CD4-positive, alpha-beta T cell treated with Interleukin-1 beta for 1 hour (primary cell): Measurements from ENCODE around the gene BTBD9.
"Not testable (repeated sequence)": the region's sequence is repeated elsewhere in the genome, so short reads cannot be mapped to it uniquely, and the experiment has no call there.

Experiments used
- DNase-seq, 2 donors: peaks; one replicate each; pipeline ENCODE4 v3.0.0-alpha.2; 2020 to 2022

BTBD9 gene

DNA sequence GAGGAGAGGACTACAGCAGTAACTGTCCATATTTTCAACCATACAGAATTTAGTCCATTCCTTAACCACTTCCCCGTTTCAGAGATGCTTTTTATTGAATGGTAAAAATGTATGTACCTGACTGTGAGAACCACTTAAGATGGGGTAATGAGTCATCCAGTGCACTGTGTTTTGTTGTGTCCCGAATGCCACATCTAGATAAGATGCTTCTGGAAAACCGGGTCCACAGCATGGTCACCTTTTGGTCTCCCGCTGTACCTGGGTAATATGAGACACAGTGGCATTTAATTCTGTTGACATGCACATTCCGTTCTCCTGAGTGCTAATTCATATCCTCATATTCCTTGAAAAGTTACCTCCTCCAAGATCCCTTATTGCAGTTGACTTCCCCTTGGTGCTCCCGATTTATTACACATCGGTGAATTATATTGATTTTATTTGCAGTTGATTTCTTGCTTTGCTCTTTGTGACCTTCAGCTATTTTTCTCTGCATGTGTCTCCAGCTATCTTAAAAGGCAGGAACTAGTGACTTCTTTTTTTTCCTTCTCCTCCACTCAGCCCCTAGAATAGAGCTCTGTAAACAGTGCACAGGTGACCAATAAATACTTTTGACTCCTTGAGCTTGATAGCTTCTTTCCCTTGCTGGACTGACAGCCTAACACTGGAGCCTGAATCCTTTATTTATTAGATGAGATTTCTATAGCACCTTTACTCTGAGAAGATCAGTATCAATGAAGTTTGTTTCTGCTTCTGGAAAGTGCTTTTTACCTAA, 505.6 kb downstream of the BTBD9 start:
- DNase-seq, result no peak

DNA sequence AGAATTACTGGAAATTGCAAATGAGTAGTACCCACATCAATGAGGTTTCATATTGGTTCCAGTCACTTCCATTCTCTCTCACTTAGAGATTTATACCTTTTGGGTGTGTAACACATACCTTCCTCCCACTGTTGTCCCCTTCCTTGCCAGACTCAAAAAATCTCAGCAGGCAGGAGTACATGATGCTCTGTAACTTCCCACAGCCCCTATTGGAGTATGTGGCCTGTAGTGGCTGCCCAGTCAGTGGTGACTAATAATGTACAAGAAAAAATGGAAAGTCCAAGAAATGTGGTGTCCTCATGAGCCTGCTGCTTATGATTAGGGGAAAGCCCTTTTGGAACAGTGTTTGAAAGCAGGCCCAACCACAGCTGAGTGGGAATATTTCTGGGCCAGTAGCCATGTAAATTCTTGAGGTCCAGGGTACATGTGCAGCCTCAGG, 508.2 kb downstream of the BTBD9 start:
- DNase-seq, result no peak

DNA sequence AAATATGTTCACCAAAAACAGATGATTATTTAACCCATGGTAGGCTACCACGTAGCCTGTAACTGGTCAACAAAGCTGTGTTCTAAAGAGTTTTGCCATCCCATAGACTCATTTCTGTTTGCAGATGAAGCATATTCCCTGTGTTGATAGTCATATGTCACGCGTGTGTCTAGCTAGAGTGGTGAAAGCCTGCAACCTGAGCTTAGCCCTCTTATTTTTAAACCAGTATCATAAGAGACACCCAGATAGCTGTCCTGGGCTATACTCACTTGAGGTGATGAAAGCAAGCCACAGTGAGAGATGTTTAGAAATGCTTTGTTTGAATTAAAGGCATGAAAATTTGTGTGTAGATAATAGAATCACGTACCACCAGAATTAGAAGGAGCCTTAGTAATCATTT, 512.4 kb downstream of the BTBD9 start:
- no peak for DNase-seq

DNA sequence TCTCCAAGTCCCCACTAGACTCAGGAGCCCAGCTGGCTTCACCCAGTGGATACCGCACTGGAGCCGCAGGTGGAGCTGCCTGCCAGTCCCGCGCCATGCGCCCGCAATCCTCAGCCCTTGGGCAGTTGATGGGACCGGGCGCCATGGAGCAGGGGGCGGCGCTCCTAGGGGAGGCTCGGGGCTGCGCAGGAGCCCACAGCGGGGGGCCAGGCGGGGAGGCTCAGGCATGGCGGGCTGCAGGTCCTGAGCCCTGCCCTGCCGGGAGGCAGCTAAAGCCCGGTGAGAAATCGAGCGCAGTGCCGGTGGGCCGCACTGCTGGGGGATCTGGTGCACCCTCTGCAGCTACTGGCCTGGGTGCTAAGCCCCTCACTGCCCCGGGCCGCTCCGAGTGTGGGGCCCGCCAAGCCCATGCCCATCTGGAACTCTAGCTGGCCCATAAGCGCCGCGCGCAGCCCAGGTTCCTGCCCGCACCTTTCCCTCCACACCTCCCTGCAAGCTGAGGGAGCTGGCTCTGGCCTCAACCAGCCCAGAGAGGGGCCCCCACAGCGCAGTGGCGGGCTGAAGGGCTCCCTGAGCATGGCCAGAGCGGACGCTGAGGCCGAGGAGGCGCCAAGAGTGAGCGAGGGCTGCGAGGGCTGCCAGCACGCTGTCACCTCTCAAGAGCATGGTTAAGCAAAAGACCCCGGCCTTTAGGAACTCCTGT, 515.4 kb downstream of the BTBD9 start:
- not testable (repeated sequence) for DNase-seq

DNA sequence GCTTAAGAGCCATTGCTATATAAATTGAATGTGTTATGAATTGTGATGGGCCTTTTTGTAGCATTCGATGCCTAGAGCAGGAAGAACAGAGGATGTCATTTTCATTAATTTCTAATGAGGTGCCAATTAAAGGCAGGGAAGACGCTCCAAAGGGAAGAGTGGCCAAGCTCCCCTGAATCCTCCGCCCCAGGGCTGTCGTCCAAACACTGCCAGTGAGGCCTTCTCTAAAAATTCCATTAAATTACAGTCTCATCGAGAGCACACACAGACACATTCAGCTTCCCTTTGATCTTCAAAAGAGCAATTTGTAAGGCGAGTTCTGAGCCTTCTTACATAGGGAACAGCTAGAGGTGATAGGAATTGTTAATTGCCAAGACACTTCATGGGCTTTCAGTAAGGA, 520.2 kb downstream of the BTBD9 start:
- DNase-seq, result no peak

DNA sequence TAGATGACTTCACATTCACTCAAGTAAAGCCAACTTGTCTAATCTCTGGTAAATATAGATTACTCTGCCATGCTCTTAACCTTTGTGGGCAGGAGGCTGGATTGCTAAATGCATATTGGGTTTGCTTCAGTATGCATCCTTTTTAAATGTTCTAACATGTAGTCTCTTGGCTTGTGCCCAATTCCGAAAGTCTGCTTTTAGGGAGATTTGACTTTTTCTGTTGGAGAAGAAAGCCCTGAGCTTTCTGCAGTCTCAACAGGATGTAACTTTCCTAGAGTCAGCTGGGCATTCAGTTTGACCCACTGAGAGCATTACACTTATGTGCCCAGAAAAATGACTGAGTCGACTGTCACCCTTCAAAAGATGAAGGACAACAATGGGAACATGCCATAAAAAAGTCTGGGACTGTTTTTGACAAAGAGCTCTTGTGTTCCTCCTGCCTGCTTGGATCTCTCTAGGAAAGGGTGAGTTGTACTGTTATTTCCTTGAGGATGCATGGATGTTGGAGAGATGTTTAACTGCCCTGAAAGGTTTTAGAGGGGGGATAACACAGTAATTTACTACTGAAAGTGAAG, 520.9 kb downstream of the BTBD9 start:
- DNase-seq, result no peak
